Common myeloid progenitor, CD34-positive (primary cell): ENCODE measurements around the gene PTMA.

Source experiments
- CTCF ChIA-PET: fragments of 350-600 bp; sonication (Branson Sonifier 250); formaldehyde crosslinking; loops from one replicate; lab custom pipeline; 2021; ENCODE audit warnings: antibody characterized with exemption; lab: Charles Lee
- POLR2A ChIA-PET: fragments of 350-600 bp; sonication (Branson Sonifier 250); formaldehyde crosslinking; loops from one replicate; lab custom pipeline; 2021; ENCODE audit warnings: antibody characterized with exemption; lab: Charles Lee
- DNase-seq, 3 donors: peaks; one replicate each; pipeline versions ENCODE4 v3.0.0 to v3.0.0-alpha.2; 2013
- H3K27ac ChIP-seq, 2 experiments: 1 replicate in 1 of 2; 2 replicates in 1 of 2; pipeline ENCODE4 v1.7.0; 2013; ENCODE audit warnings: inconsistent platforms in 2 of 2, low read length in 2 of 2, mild to moderate bottlenecking in 2 of 2, low read depth in 1 of 2, moderate library complexity in 1 of 2; ENCODE audit not compliant: severe bottlenecking in 2 of 2, insufficient read depth in 1 of 2, poor library complexity in 1 of 2
- H3K27me3 ChIP-seq, 5 experiments: replicated peaks in 2 of 5; 1 replicate in 3 of 5; 2 replicates in 2 of 5; pipeline versions ENCODE4 v1.6.1 to v1.7.0; 2013; ENCODE audit warnings: low read length in 4 of 5, mild to moderate bottlenecking in 2 of 5, moderate library complexity in 2 of 5, inconsistent platforms in 1 of 5; ENCODE audit not compliant: insufficient read depth in 5 of 5, control insufficient read depth in 4 of 5
- H3K36me3 ChIP-seq, 4 experiments: 1 replicate in 2 of 4; 2 replicates in 2 of 4; pipeline versions ENCODE4 v1.6.1 to v1.7.0; 2013; ENCODE audit warnings: low read length in 3 of 4, control low read depth in 1 of 4, mild to moderate bottlenecking in 1 of 4; ENCODE audit not compliant: control insufficient read depth in 4 of 4, insufficient read depth in 4 of 4
- H3K4me1 ChIP-seq, 4 experiments: 1 replicate in 3 of 4; 2 replicates in 1 of 4; pipeline versions ENCODE4 v1.6.1 to v1.7.1; 2013; ENCODE audit warnings: low read length in 3 of 4, mild to moderate bottlenecking in 3 of 4, control low read depth in 1 of 4, inconsistent platforms in 1 of 4, moderate library complexity in 1 of 4; ENCODE audit not compliant: control insufficient read depth in 4 of 4, insufficient read depth in 4 of 4; ENCODE audit errors: control extremely low read depth in 1 of 4
- H3K4me3 ChIP-seq, 7 experiments: 1 replicate in 4 of 7; 2 replicates in 3 of 7; pipeline versions ENCODE4 v1.5.1 to v1.7.0; 2013; ENCODE audit warnings: mild to moderate bottlenecking in 7 of 7, low read length in 6 of 7, moderate library complexity in 6 of 7, inconsistent platforms in 2 of 7, low read depth in 2 of 7, control low read depth in 1 of 7; ENCODE audit not compliant: insufficient read depth in 4 of 7, control insufficient read depth in 1 of 7; ENCODE audit errors: extremely low read depth in 1 of 7
- H3K9me3 ChIP-seq, 5 experiments: 1 replicate in 4 of 5; 2 replicates in 1 of 5; pipeline versions ENCODE4 v1.6.1 to v1.7.1; 2013; ENCODE audit warnings: low read length in 4 of 5, mild to moderate bottlenecking in 2 of 5, inconsistent platforms in 1 of 5, low read depth in 1 of 5, moderate library complexity in 1 of 5; ENCODE audit not compliant: control insufficient read depth in 4 of 5, insufficient read depth in 2 of 5; ENCODE audit errors: control extremely low read depth in 1 of 5
- WGBS: methylation state at CpG from one replicate; pipeline ENCODE4 v1.1.5; 2013; ENCODE audit not compliant: insufficient coverage; 5-methylcytosine and 5-hydroxymethylcytosine counted together

Gene PTMA

GRCh38 chr2:231667096-231667427 lies 41.3 kb upstream of the PTMA start:
- H3K4me1 ChIP-seq: peaks cover 5 to 79% (median 68%) of the 10 kb centered on the region in 4 experiments
- peak overlapping the region in 6 of 7 experiments; percentile 48 to 79 (median 66) for H3K4me3 ChIP-seq
- ChIA-PET CTCF (interaction anchor here (0.6 to 16.5 kb wide), 6 partner anchors 7 to 57 kb away, joined by 3 to 318 read pairs (median 4); no protein-coding TSS in a partner anchor), POLR2A (interaction anchor here (0.6 to 2.7 kb wide), 5 partner anchors 15 to 115 kb away, joined by 3 to 9 read pairs (median 5); no protein-coding TSS in a partner anchor)
- peak overlapping the region in 1 of 2 experiments; percentile 91 for H3K27ac ChIP-seq
- no peaks in the 10 kb centered on the region for H3K27me3 ChIP-seq
- 15% methylated on average over 7 of the region's 11 CpGs for WGBS
- H3K36me3 ChIP-seq: no peaks in the 10 kb centered on the region
- DNase-seq: no peak
- no peaks in the 10 kb centered on the region for H3K9me3 ChIP-seq

DNA sequence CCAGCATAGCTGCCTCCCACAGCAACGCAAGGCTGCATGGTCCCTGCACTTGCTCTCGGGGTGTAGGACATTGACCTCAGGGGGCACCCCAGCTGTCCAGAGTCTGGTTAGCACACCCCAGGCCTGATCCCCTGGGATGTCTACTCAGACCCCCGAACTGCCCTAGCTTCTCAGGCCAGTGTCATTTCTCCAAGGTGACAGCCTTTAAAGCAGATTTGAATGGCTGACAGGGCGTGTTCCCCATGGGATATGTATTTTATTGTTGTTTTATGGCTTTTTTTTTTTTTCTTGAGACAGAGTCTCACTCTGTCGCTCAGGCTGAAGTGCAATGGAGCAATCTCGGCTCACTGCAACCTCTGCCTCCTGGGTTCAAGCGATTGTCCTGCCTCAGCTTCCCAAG lies 40.8 kb upstream of the PTMA start:
- POLR2A ChIA-PET: interaction anchor here (0.6 to 2.7 kb wide), 4 partner anchors 25 to 114 kb away, joined by 3 to 9 read pairs (median 6); no protein-coding TSS in a partner anchor
- H3K27me3 ChIP-seq: no peaks in the 10 kb centered on the region
- no peaks in the 10 kb centered on the region for H3K36me3 ChIP-seq
- peaks cover 5 to 81% (median 69%) of the 10 kb centered on the region in 4 experiments for H3K4me1 ChIP-seq
- WGBS: 91% methylated on average over 3 of the region's 7 CpGs
- H3K27ac ChIP-seq: no peak overlapping the region
- peak overlapping the region in 3 of 7 experiments; percentile 65 to 79 (median 69) for H3K4me3 ChIP-seq
- no peak for DNase-seq
- no peaks in the 10 kb centered on the region for H3K9me3 ChIP-seq
- CTCF ChIA-PET: interaction anchor here (0.6 to 16.5 kb wide), 6 partner anchors 7 to 58 kb away, joined by 3 to 318 read pairs (median 4); no protein-coding TSS in a partner anchor

GRCh38 chr2:231668981-231669380 lies 39.3 kb upstream of the PTMA start:
- Histone ChIP-seq H3K9me3 (no peaks in the 10 kb centered on the region), H3K36me3 (no peaks in the 10 kb centered on the region), H3K4me3 (no peak overlapping the region), H3K27ac (no peak overlapping the region), H3K4me1 (peaks cover 5 to 82% (median 67%) of the 10 kb centered on the region in 4 experiments), H3K27me3 (no peaks in the 10 kb centered on the region)
- no peak for DNase-seq
- ChIA-PET CTCF (interaction anchor here (1.3 to 16.5 kb wide), 3 partner anchors 14 to 59 kb away, joined by 5 to 318 read pairs (median 175); no protein-coding TSS in a partner anchor), POLR2A (interaction anchor here (0.6 kb wide), 1 partner anchor 28 kb away, joined by 4 read pairs; no protein-coding TSS in a partner anchor)
- 100% methylated on average over 1 of the region's 2 CpGs for WGBS

DNA sequence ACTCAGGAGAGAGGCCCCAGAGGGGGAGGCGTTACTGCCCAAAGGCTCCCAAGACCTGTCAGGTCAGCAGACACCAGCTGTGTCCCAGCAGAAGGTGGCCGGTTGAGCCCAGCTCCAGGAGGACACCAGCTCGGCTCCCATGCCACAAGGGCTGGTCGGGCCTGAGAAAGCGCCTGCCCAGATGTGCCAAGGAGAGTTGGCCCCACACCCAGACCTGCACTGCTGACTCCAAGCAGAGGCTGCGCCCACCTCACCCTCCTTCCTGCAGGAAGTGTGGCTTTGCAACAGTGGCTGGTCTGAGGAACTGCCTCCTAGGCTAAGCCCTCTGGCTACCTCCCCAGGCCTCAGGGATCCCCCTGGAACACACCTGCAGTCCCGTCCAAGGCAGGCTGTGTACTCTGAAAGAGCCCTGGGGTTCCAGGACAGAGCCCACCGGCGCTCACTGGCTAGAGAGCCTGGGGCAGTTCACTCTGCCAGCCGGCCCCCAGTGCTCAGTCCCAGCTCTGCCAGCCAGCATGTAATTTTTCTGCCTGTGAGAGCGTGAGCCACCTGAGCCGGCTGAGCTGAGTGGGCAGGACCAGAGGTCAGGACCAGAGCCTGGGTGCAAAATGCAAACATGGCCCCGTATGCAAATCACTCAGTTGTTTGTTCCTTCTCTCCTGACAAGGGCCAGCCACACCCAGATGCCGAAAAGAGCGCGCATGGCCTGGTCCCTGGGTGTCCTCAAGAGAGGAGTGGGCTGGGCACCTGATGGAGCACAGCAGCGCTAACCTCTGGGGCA lies 36.9 kb upstream of the PTMA start:
- POLR2A ChIA-PET: interaction anchor here (0.9 to 1.7 kb wide), 2 partner anchors 35 to 58 kb away, joined by 4 to 5 read pairs; no protein-coding TSS in a partner anchor
- no peaks in the 10 kb centered on the region for H3K36me3 ChIP-seq
- no peaks in the 10 kb centered on the region for H3K9me3 ChIP-seq
- WGBS: 52% methylated on average over 14 of the region's 17 CpGs
- no peaks in the 10 kb centered on the region for H3K27me3 ChIP-seq
- CTCF ChIA-PET: interaction anchor here (0.7 to 20.4 kb wide), 11 partner anchors 10 to 206 kb away, joined by 3 to 417 read pairs (median 51); partner anchors contain the start of gene PTMA
- peaks cover 0 to 80% (median 58%) of the 10 kb centered on the region in 4 experiments for H3K4me1 ChIP-seq
- peak overlapping the region in 1 of 2 experiments; percentile 49 for H3K27ac ChIP-seq
- peak overlapping the region in 4 of 7 experiments; percentile 9 to 50 (median 29) for H3K4me3 ChIP-seq
- peak in 2 of 3 donors; percentile 63 to 70 for DNase-seq

GRCh38 chr2:231672617-231673347 lies 35.5 kb upstream of the PTMA start:
- Histone ChIP-seq H3K27ac (peak overlapping the region in 1 of 2 experiments; percentile 49), H3K4me1 (peaks cover 0 to 66% (median 46%) of the 10 kb centered on the region in 4 experiments), H3K27me3 (no peaks in the 10 kb centered on the region), H3K9me3 (no peaks in the 10 kb centered on the region), H3K4me3 (no peak overlapping the region), H3K36me3 (no peaks in the 10 kb centered on the region)
- CTCF ChIA-PET: interaction anchor here (0.6 to 20.4 kb wide), 17 partner anchors 11 to 208 kb away, joined by 3 to 417 read pairs (median 6); partner anchors contain the start of gene PTMA
- POLR2A ChIA-PET: interaction anchor here (0.6 to 1.7 kb wide), 3 partner anchors 17 to 59 kb away, joined by 3 to 5 read pairs (median 3); no protein-coding TSS in a partner anchor
- DNase-seq: peak in 2 of 3 donors; percentile 47 to 66
- WGBS: 47% methylated on average over 17 of the region's 20 CpGs

DNA sequence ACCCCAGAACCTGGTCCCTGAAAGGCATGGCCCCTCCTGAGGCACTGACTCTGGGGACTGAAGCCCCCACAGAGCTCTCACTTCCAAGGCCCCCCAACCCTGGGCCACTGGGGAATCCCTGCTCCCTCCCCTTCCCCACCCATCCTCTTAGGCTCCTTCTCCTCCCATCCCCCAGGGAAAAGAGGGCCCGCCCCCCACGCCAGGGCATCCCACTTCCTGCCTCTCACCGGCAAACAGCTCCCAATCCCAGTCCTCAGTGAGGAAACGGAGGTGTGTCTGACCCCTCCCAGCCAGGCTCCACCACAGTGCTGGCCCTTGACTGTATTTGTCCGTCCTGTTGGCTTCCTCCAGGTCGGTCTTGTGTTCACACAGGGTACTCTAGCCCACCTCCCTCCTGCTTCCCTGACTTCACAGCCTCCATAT lies 35.0 kb upstream of the PTMA start:
- no peaks in the 10 kb centered on the region for H3K9me3 ChIP-seq
- no peak for DNase-seq
- 94% methylated on average over 3 of the region's 6 CpGs for WGBS
- no peaks in the 10 kb centered on the region for H3K36me3 ChIP-seq
- peaks cover 0 to 66% (median 46%) of the 10 kb centered on the region in 4 experiments for H3K4me1 ChIP-seq
- H3K4me3 ChIP-seq: no peak overlapping the region
- peak overlapping the region in 1 of 2 experiments; percentile 49 for H3K27ac ChIP-seq
- ChIA-PET CTCF (interaction anchor here (0.9 to 20.4 kb wide), 11 partner anchors 12 to 63 kb away, joined by 3 to 417 read pairs (median 51); partner anchors contain the start of gene PTMA), POLR2A (interaction anchor here (1.0 kb wide), 1 partner anchor 60 kb away, joined by 3 read pairs; no protein-coding TSS in a partner anchor)
- H3K27me3 ChIP-seq: no peaks in the 10 kb centered on the region
